HG02943 (cell line): Measurements from ENCODE around the gene NPAS3.

Source experiments
- ATAC-seq: cut with Tn5 transposase; IDR thresholded peaks from one replicate; pipeline ENCODE4 v1.9.1; 2021; ENCODE audit warnings: mild to moderate bottlenecking, low read depth, moderate library complexity; ENCODE audit not compliant: unreplicated experiment

NPAS3 gene

GRCh38 chr14:32940066-32940651 is 1.5 kb downstream of the NPAS3 start:
- ATAC-seq: no peak

- ATAC-seq: no peak
Observed at GRCh38 chr14:32940711-32941667, 2.3 kb downstream of the NPAS3 start.

- ATAC-seq: no peak
Observed at GRCh38 chr14:32941668-32942065, 3.0 kb downstream of the NPAS3 start.

- no peak for ATAC-seq
Observed at GRCh38 chr14:32947081-32947480, 8.4 kb downstream of the NPAS3 start.

GRCh38 chr14:32947792-32948191 is 9.1 kb downstream of the NPAS3 start:
- ATAC-seq: no peak

GRCh38 chr14:32950584-32950983 is 11.9 kb downstream of the NPAS3 start:
- ATAC-seq: no peak

- ATAC-seq: no peak
Observed at GRCh38 chr14:32967421-32967820, 28.7 kb downstream of the NPAS3 start.

GRCh38 chr14:32968972-32969544 is 30.4 kb downstream of the NPAS3 start:
- ATAC-seq: no peak

- ATAC-seq: no peak
Observed at GRCh38 chr14:32977913-32978312, 39.2 kb downstream of the NPAS3 start.

GRCh38 chr14:32978691-32979255 is 40.1 kb downstream of the NPAS3 start:
- no peak for ATAC-seq

- no peak for ATAC-seq
Observed at GRCh38 chr14:32980178-32980901, 41.7 kb downstream of the NPAS3 start.

- ATAC-seq: no peak
Observed at GRCh38 chr14:32980902-32981501, 42.3 kb downstream of the NPAS3 start.

- no peak for ATAC-seq
Observed at GRCh38 chr14:32984241-32984930, 45.7 kb downstream of the NPAS3 start.

- no peak for ATAC-seq
Observed at GRCh38 chr14:32985866-32986265, 47.2 kb downstream of the NPAS3 start.

GRCh38 chr14:32986791-32987540 is 48.3 kb downstream of the NPAS3 start:
- no peak for ATAC-seq

- ATAC-seq: no peak
Observed at GRCh38 chr14:32991691-32992090, 53.0 kb downstream of the NPAS3 start.

- ATAC-seq: no peak
Observed at GRCh38 chr14:32993921-32994320, 55.2 kb downstream of the NPAS3 start.

- ATAC-seq: no peak
Observed at GRCh38 chr14:32996343-32996742, 57.7 kb downstream of the NPAS3 start.

GRCh38 chr14:32998433-32998832 is 59.8 kb downstream of the NPAS3 start:
- no peak for ATAC-seq
